Fibroblast of mammary gland (primary cell): ENCODE results near the gene IQGAP2.

Experiments
- DNase-seq: peaks from one replicate; pipeline ENCODE4 v3.0.0-alpha.2; 2010; ENCODE audit warnings: low read depth
- H3K4me3 ChIP-seq: 2 replicates; pipeline ENCODE4 v1.5.1; 2011; ENCODE audit warnings: low read depth, mild to moderate bottlenecking, low read length, moderate library complexity; ENCODE audit not compliant: control insufficient read depth
- TF ChIP-seq, protein P1 (sequence below): conservative IDR thresholded peaks from 2 replicates; pipeline ENCODE4 v1.5.1; 2011; ENCODE audit warnings: low read depth, low read length, inconsistent platforms; ENCODE audit not compliant: control insufficient read depth, insufficient read depth

The IQGAP2 gene

DNA sequence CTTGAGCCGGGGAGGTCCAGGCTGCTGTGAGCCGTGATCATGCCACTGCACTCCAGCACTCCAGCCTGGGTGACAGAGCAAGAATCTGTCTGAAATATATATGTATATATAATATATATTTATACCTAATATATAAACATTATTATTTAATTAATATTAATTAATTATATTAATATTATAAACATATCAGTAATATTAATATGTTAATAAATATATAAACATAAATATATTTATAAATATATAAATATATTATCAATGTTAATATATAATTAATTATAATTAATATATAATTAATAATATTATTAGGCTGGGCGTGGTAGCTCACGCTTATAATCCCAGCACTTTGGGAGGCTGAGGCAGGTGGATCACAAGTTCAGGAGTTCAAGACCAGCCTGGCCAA, 354.0 kb downstream of the IQGAP2 start:
- TF ChIP-seq, protein P1, sequence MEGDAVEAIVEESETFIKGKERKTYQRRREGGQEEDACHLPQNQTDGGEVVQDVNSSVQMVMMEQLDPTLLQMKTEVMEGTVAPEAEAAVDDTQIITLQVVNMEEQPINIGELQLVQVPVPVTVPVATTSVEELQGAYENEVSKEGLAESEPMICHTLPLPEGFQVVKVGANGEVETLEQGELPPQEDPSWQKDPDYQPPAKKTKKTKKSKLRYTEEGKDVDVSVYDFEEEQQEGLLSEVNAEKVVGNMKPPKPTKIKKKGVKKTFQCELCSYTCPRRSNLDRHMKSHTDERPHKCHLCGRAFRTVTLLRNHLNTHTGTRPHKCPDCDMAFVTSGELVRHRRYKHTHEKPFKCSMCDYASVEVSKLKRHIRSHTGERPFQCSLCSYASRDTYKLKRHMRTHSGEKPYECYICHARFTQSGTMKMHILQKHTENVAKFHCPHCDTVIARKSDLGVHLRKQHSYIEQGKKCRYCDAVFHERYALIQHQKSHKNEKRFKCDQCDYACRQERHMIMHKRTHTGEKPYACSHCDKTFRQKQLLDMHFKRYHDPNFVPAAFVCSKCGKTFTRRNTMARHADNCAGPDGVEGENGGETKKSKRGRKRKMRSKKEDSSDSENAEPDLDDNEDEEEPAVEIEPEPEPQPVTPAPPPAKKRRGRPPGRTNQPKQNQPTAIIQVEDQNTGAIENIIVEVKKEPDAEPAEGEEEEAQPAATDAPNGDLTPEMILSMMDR: no peak
- H3K4me3 ChIP-seq: no peak overlapping the region
- no peak for DNase-seq
